Muscle of arm (tissue), 12 donors: ENCODE measurements around the gene PRCD. TPM values are rescaled to one million over a fixed set of nuclear protein-coding genes. Genes with fewer than 3 reads are reported as not detected.

Source experiments
- DNase-seq: peaks from one replicate; pipeline ENCODE4 v3.0.0-alpha.2; 2013
- polyA plus RNA-seq, 12 donors: library from polyadenylated mRNA; unstranded; fragments of 120-200 nt; gene quantifications; one replicate each; pipeline ENCODE4 v1.2.1, GENCODE V29; 2013; ENCODE audit not compliant: insufficient read length in 12 of 12

PRCD gene
- polyA plus RNA-seq, 12 donors, result 2.8 to 6.2 (median 3.6) TPM; not detected in 2

- no peak for DNase-seq
These were observed 54.1 kb downstream of the PRCD start for GRCh38 chr17:76593959-76594358.

- no peak for DNase-seq
These were observed 54.8 kb downstream of the PRCD start for GRCh38 chr17:76594690-76595089.

Other genes starting within 250 kb of the PRCD start
- 10 to 100 TPM in 1 of 12 donors, 1 to 10 TPM in 10, not detected in 1; 2.7 to 10.3 (median 3.4) TPM for gene QRICH2, start 231.8 kb upstream of the PRCD start, polyA plus RNA-seq
- gene PRPSAP1, start 186.1 kb upstream of the PRCD start, polyA plus RNA-seq, result 10 to 100 TPM in 11 of 12 donors, not detected in 1; 16.0 to 50.7 (median 33.9) TPM
- 1 to 10 TPM in 8 of 12 donors, under 1 TPM in 2, not detected in 2; 0.91 to 4.8 (median 1.6) TPM for gene SPHK1, start 155.4 kb upstream of the PRCD start, polyA plus RNA-seq
- 10 to 100 TPM in 10 of 12 donors, 1 to 10 TPM in 1, not detected in 1; 9.3 to 25.8 (median 14.5) TPM for gene UBE2O, start 86.9 kb upstream of the PRCD start, polyA plus RNA-seq
- under 1 TPM in 6 of 12 donors, not detected in 6; 0.33 to 0.66 (median 0.46) TPM for gene AANAT, start 72.4 kb upstream of the PRCD start, polyA plus RNA-seq
- 10 to 100 TPM in 1 of 12 donors, 1 to 10 TPM in 9, not detected in 2; 3.6 to 12.2 (median 4.9) TPM for gene RHBDF2, start 38.6 kb upstream of the PRCD start, polyA plus RNA-seq
- gene CYGB, start 2.3 kb upstream of the PRCD start, polyA plus RNA-seq, result 10 to 100 TPM in 11 of 12 donors, not detected in 1; 12.8 to 35.3 (median 15.3) TPM
- 10 to 100 TPM in 1 of 12 donors, 1 to 10 TPM in 9, not detected in 2; 1.3 to 22.9 (median 2.3) TPM for gene ST6GALNAC2, start 45.8 kb downstream of the PRCD start, polyA plus RNA-seq
- gene ST6GALNAC1, start 103.7 kb downstream of the PRCD start, polyA plus RNA-seq, result 10 to 100 TPM in 1 of 12 donors, 1 to 10 TPM in 2, under 1 TPM in 8, not detected in 1; 0.34 to 53.1 (median 0.54) TPM
- 100 to 1,000 TPM in 9 of 12 donors, 10 to 100 TPM in 2, not detected in 1; 85.9 to 203 (median 140) TPM for gene MXRA7, start 170.9 kb downstream of the PRCD start, polyA plus RNA-seq
- 10 to 100 TPM in 11 of 12 donors, not detected in 1; 19.7 to 33.7 (median 21.5) TPM for gene JMJD6, start 186.6 kb downstream of the PRCD start, polyA plus RNA-seq
- gene METTL23, start 186.8 kb downstream of the PRCD start, polyA plus RNA-seq, result 10 to 100 TPM in 11 of 12 donors, not detected in 1; 11.9 to 28.1 (median 21.1) TPM
- gene SRSF2, start 197.3 kb downstream of the PRCD start, polyA plus RNA-seq, result 100 to 1,000 TPM; 169 to 490 (median 233) TPM
- gene MFSD11, start 198.1 kb downstream of the PRCD start, polyA plus RNA-seq, result 10 to 100 TPM in 11 of 12 donors, not detected in 1; 18.5 to 50.7 (median 38.0) TPM